ENCODE data around the gene STAT5A. TPM values are rescaled to one million over a fixed set of nuclear protein-coding genes. Genes with fewer than 3 reads are reported as not detected.

The STAT5A gene
- total and polyA plus RNA-seq, 2 experiments from 2014 or later = 2.3 to 18.1 TPM

GRCh38 chr17:42252597-42253550, 35.4 kb upstream of the STAT5A start:
- H3K4me3 ChIP-seq = no peak overlapping the region
- H3K4me1 ChIP-seq (ENCODE audit: insufficient read depth) = peaks cover 7% of the 10 kb centered on the region; the same call in 1 of the 2 replicates
- DNase-seq (ENCODE audit: low spot score) (no peak), ATAC-seq (no peak)
- Mint-ChIP-seq H3K4me1 (peaks cover 23% of the 10 kb centered on the region), H3K27ac (no peak overlapping the region), H3K27me3 (ENCODE audit: insufficient read depth, low read depth, poor library complexity) (no peaks in the 10 kb centered on the region), H3K9me3 (no peaks in the 10 kb centered on the region; the same call in 2 of the 3 replicates), H3K36me3 (ENCODE audit: low read depth) (no peaks in the 10 kb centered on the region), H3K4me3 (no peak overlapping the region)
- TF ChIP-seq ZNF114 (CRISPR knock-in tag; IDR thresholded peaks at IDR 0.05) (no peak), NANOG (IDR thresholded peaks at IDR 0.05; ENCODE audit: borderline replicate concordance) (no peak), EZH2phosphoT487 (IDR thresholded peaks at IDR 0.05; ENCODE audit: unreplicated experiment) (no peak), REST (IDR thresholded peaks at IDR 0.05; ENCODE audit: unreplicated experiment) (no peak), POLR2AphosphoS5 (IDR thresholded peaks at IDR 0.05; ENCODE audit: low read depth) (no peak), ZNF331 (CRISPR knock-in tag; IDR thresholded peaks at IDR 0.05; ENCODE audit: low read depth) (no peak), JUNB (IDR thresholded peaks at IDR 0.05; ENCODE audit: unreplicated experiment) (no peak), STAT1 (IDR thresholded peaks at IDR 0.05; ENCODE audit: unreplicated experiment) (no peak), CREB1 (CRISPR knock-in tag; IDR thresholded peaks at IDR 0.05; ENCODE audit: low read depth) (no peak), EZH2 (IDR thresholded peaks at IDR 0.05; ENCODE audit: low read depth, unreplicated experiment) (no peak)
- TF ChIP-seq, protein P1, sequence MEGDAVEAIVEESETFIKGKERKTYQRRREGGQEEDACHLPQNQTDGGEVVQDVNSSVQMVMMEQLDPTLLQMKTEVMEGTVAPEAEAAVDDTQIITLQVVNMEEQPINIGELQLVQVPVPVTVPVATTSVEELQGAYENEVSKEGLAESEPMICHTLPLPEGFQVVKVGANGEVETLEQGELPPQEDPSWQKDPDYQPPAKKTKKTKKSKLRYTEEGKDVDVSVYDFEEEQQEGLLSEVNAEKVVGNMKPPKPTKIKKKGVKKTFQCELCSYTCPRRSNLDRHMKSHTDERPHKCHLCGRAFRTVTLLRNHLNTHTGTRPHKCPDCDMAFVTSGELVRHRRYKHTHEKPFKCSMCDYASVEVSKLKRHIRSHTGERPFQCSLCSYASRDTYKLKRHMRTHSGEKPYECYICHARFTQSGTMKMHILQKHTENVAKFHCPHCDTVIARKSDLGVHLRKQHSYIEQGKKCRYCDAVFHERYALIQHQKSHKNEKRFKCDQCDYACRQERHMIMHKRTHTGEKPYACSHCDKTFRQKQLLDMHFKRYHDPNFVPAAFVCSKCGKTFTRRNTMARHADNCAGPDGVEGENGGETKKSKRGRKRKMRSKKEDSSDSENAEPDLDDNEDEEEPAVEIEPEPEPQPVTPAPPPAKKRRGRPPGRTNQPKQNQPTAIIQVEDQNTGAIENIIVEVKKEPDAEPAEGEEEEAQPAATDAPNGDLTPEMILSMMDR (conservative IDR thresholded peaks at IDR 0.05; ENCODE audit: low read depth in 2 of 2) = no peak
- no peak overlapping the region for H3K4me2 ChIP-seq
- peaks cover 47% of the 10 kb centered on the region for H3K79me2 ChIP-seq (replicated peaks; ENCODE audit: insufficient read depth)
- no peaks in the 10 kb centered on the region for H4K20me1 ChIP-seq (replicated peaks; ENCODE audit: insufficient read depth)
- no peaks in the 10 kb centered on the region for H3K36me3 ChIP-seq (ENCODE audit: insufficient read depth)
- no peak overlapping the region for H2AFZ ChIP-seq
- no peak overlapping the region for H3K27ac ChIP-seq (ENCODE audit: low read depth)
- H3F3A ChIP-seq (replicated peaks; ENCODE audit: low read depth) = no peaks in the 10 kb centered on the region
- no peaks in the 10 kb centered on the region for H3K9me2 ChIP-seq (ENCODE audit: insufficient read depth)
- no peaks in the 10 kb centered on the region for H3K27me3 ChIP-seq (ENCODE audit: insufficient read depth)

Measured in GM23338 (cell line).